ENCODE measurements around the gene SOCS1. TPM values are rescaled to one million over a fixed set of nuclear protein-coding genes. Genes with fewer than 3 reads are reported as not detected.
A peak's percentile ranks its signal among the peaks of the same experiment; 100 is the strongest.

SOCS1 gene
- total and polyA plus RNA-seq, 12 donors = 0.53 to 11.9 (median 5.1) TPM

GRCh38 chr16:11253995-11254912, 1.8 kb downstream of the SOCS1 start:
- 58 to 69% (median 64%) methylated on average over 27 to 29 of the region's 29 CpGs for WGBS, 4 donors
- no peak for DNase-seq
- Histone ChIP-seq H3K4me3 (peak overlapping the region in 1 of 4 donors; percentile 93), H3K27ac (peak overlapping the region in 1 of 5 donors; percentile 96), H3K9me3 (replicated peaks in 1 of 3) (no peaks in the 10 kb centered on the region), H3K36me3 (replicated peaks in 1 of 2) (no peaks in the 10 kb centered on the region), H3K27me3 (no peaks in the 10 kb centered on the region), H3K4me1 (replicated peaks in 1 of 2) (peaks cover 0 to 30% of the 10 kb centered on the region in 2 donors)
- intact Hi-C loops (cut with DNase I) = loop anchor here (10.0 kb wide), 2 partner anchors 101 to 119 kb away; no protein-coding TSS in a partner anchor
- TF ChIP-seq POLR2A (IDR thresholded peaks at IDR 0.05) = no peak
- no peak for TF ChIP-seq CTCF (IDR thresholded peaks at IDR 0.05)

- intact Hi-C loops (cut with DNase I) = loop anchor here (10.0 kb wide), 2 partner anchors 101 to 119 kb away; no protein-coding TSS in a partner anchor
- H3K4me3 ChIP-seq = peak overlapping the region in 1 of 4 donors; percentile 17
- H3K4me1 ChIP-seq (replicated peaks in 1 of 2) = peaks cover 0 to 21% of the 10 kb centered on the region in 2 donors
- TF ChIP-seq CTCF (IDR thresholded peaks at IDR 0.05) = no peak
- TF ChIP-seq POLR2A (IDR thresholded peaks at IDR 0.05) = no peak
- H3K9me3 ChIP-seq (replicated peaks in 1 of 3) = no peaks in the 10 kb centered on the region
- 87 to 95% (median 91%) methylated on average over 4 to 5 of the region's 5 CpGs for WGBS, 4 donors
- H3K36me3 ChIP-seq (replicated peaks in 1 of 2) = no peaks in the 10 kb centered on the region
- no peaks in the 10 kb centered on the region for H3K27me3 ChIP-seq
- H3K27ac ChIP-seq = no peak overlapping the region
- no peak for DNase-seq
These were observed 2.7 kb downstream of the SOCS1 start for GRCh38 chr16:11253009-11253994.

DNA sequence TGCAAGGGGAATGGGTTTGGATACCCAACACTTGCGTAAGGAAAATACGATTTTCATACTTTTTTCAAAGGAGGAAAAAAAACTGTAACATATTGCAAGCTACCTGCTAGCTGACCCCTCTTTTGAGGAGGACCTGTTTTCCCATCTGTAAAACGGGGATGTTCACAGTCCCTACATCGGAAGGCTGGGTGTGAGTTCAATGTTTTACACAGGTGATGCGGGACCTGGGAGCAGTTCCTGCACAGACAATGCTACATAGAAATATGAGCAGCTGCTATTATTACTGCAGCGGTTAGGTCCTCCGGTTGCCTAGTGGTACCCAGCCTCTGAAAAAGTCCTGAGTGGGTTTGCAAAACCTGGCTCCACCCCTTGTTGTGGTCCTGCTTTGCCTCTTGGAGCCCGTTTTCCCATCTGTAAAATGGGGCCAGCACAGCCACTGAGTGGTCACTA, 3.5 kb downstream of the SOCS1 start:
- 89 to 97% (median 90%) methylated on average over 8 of the region's 8 CpGs for WGBS, 4 donors
- TF ChIP-seq CTCF (IDR thresholded peaks at IDR 0.05) (no peak), POLR2A (IDR thresholded peaks at IDR 0.05) (no peak)
- H3K9me3 ChIP-seq (replicated peaks in 1 of 3) = no peaks in the 10 kb centered on the region
- intact Hi-C loops (cut with DNase I) = loop anchor here (10.0 kb wide), 2 partner anchors 102 to 118 kb away; no protein-coding TSS in a partner anchor
- H3K4me3 ChIP-seq = no peak overlapping the region
- no peaks in the 10 kb centered on the region for H3K27me3 ChIP-seq
- no peak for DNase-seq
- H3K27ac ChIP-seq = no peak overlapping the region
- H3K4me1 ChIP-seq (replicated peaks in 1 of 2) = peaks cover 0 to 20% of the 10 kb centered on the region in 2 donors
- no peaks in the 10 kb centered on the region for H3K36me3 ChIP-seq (replicated peaks in 1 of 2)

Measured in adrenal gland (tissue), 12 donors.